CD14-positive monocyte (primary cell): ENCODE results near the gene WFS1. TPM values are rescaled to one million over a fixed set of nuclear protein-coding genes. Genes with fewer than 3 reads are reported as not detected.

Source experiments
- DNase-seq, 3 donors: peaks; one replicate each; pipeline ENCODE4 v3.0.0-alpha.2; 2011 to 2022
- H2AFZ ChIP-seq: 2 replicates; pipeline ENCODE4 v1.6.0; 2012; ENCODE audit warnings: mild to moderate bottlenecking, low read depth, low read length, inconsistent platforms; ENCODE audit not compliant: insufficient read depth, poor library complexity, severe bottlenecking
- H3K27ac ChIP-seq, 2 donors: 1 replicate in 1 of 2; 2 replicates in 1 of 2; pipeline ENCODE4 v1.5.1; 2012 to 2013; ENCODE audit warnings: low read length in 2 of 2, control low read depth in 1 of 2, inconsistent platforms in 1 of 2, low read depth in 1 of 2, mild to moderate bottlenecking in 1 of 2
- H3K27me3 ChIP-seq, 2 donors: one replicate each; pipeline versions ENCODE4 v1.6.0 to v1.6.1; 2011 to 2013; ENCODE audit warnings: low read length in 2 of 2; ENCODE audit not compliant: control insufficient read depth in 2 of 2, insufficient read depth in 2 of 2
- H3K36me3 ChIP-seq, 2 donors: replicated peaks in 1 of 2; 1 replicate in 1 of 2; 2 replicates in 1 of 2; pipeline versions ENCODE4 v1.5.1 to v1.6.1; 2012 to 2013; ENCODE audit warnings: low read length in 2 of 2, control low read depth in 1 of 2, inconsistent platforms in 1 of 2, mild to moderate bottlenecking in 1 of 2; ENCODE audit not compliant: insufficient read depth in 2 of 2, control insufficient read depth in 1 of 2
- H3K4me1 ChIP-seq, 2 donors: 1 replicate in 1 of 2; 2 replicates in 1 of 2; pipeline versions ENCODE4 v1.5.1 to v1.6.1; 2012 to 2013; ENCODE audit warnings: low read length in 2 of 2, control low read depth in 1 of 2, inconsistent platforms in 1 of 2, mild to moderate bottlenecking in 1 of 2, moderate library complexity in 1 of 2; ENCODE audit not compliant: insufficient read depth in 2 of 2, control insufficient read depth in 1 of 2
- H3K4me2 ChIP-seq: replicated peaks from 2 replicates; pipeline ENCODE3; 2012; ENCODE audit warnings: low read length, moderate library complexity, mild to moderate bottlenecking; ENCODE audit not compliant: poor library complexity, severe bottlenecking; ENCODE audit errors: extremely low read depth
- H3K4me3 ChIP-seq, 3 experiments: fragments of 200-600 bp in 1 of 3; sonication (generic) in 1 of 3; replicated peaks in 1 of 3; 1 replicate in 2 of 3; 2 replicates in 1 of 3; pipeline ENCODE4 v1.5.1; 2011 to 2013; ENCODE audit warnings: low read length in 3 of 3, mild to moderate bottlenecking in 3 of 3, control low read depth in 2 of 3, low read depth in 2 of 3, inconsistent platforms in 1 of 3, moderate library complexity in 1 of 3
- H3K79me2 ChIP-seq: 2 replicates; pipeline ENCODE4 v1.6.0; 2012; ENCODE audit warnings: mild to moderate bottlenecking, control low read depth, inconsistent platforms, low read length, moderate library complexity; ENCODE audit not compliant: insufficient read depth
- H3K9ac ChIP-seq: 2 replicates; pipeline ENCODE4 v1.6.0; 2017; ENCODE audit warnings: low read length, mild to moderate bottlenecking; ENCODE audit not compliant: insufficient read depth, poor library complexity, severe bottlenecking
- H3K9me3 ChIP-seq, 2 donors: replicated peaks in 1 of 2; 1 replicate in 1 of 2; 2 replicates in 1 of 2; pipeline versions ENCODE4 v1.5.1 to v1.6.1; 2012 to 2013; ENCODE audit warnings: low read length in 2 of 2, control low read depth in 1 of 2; ENCODE audit not compliant: control insufficient read depth in 1 of 2, insufficient read depth in 1 of 2
- H4K20me1 ChIP-seq: 2 replicates; pipeline ENCODE4 v1.6.0; 2012; ENCODE audit warnings: mild to moderate bottlenecking, low read length, control low read depth, moderate library complexity; ENCODE audit not compliant: insufficient read depth
- H3K27ac Mint-ChIP-seq, 7 donors: one replicate each; pipeline ENCODE4 v1.8.0; 2020; ENCODE audit warnings: mild to moderate bottlenecking in 7 of 7, mixed read lengths in 7 of 7, moderate library complexity in 6 of 7, inconsistent platforms in 2 of 7
- H3K27me3 Mint-ChIP-seq, 3 donors: one replicate each; pipeline ENCODE4 v1.8.0; 2021 to 2022; ENCODE audit warnings: low read depth in 3 of 3, mild to moderate bottlenecking in 3 of 3, mixed read lengths in 3 of 3, moderate library complexity in 3 of 3, inconsistent platforms in 1 of 3
- H3K36me3 Mint-ChIP-seq, 2 donors: one replicate each; pipeline ENCODE4 v1.8.0; 2020; ENCODE audit warnings: mixed read lengths in 2 of 2, inconsistent platforms in 1 of 2, mild to moderate bottlenecking in 1 of 2
- H3K4me1 Mint-ChIP-seq: one replicate; pipeline ENCODE4 v1.8.0; 2020; ENCODE audit warnings: mild to moderate bottlenecking, mixed read lengths
- H3K4me3 Mint-ChIP-seq, 2 donors: one replicate each; pipeline ENCODE4 v1.8.0; 2020; ENCODE audit warnings: mild to moderate bottlenecking in 2 of 2, mixed read lengths in 2 of 2, moderate library complexity in 1 of 2
- H3K9me3 Mint-ChIP-seq, 7 donors: one replicate each; pipeline ENCODE4 v1.8.0; 2020 to 2022; ENCODE audit warnings: mixed read lengths in 7 of 7, mild to moderate bottlenecking in 6 of 7, moderate library complexity in 6 of 7, inconsistent platforms in 2 of 7
- WGBS: methylation state at CpG from one replicate; pipeline ENCODE4 v1.1.5; 2013; ENCODE audit warnings: missing lambda C conversion rate; ENCODE audit not compliant: insufficient coverage; 5-methylcytosine and 5-hydroxymethylcytosine counted together
- intact Hi-C, 2 donors: fragments of 100-400 bp; cut with micrococcal nuclease; formaldehyde crosslinking; loops; one replicate each; pipeline versions ENCODE4 v1.15.0 to v1.15.1; 2023
- polyA plus RNA-seq, 3 donors: library from polyadenylated mRNA; depleted of rRNA in 1 of 3; unstranded in 2 of 3; stranded (reverse) in 1 of 3; fragments of 300-500 nt in 2 of 3; fragments of >200 nt in 1 of 3; fragmentation: Illumina TruSeq in 2 of 3; gene quantifications; 1 replicate in 2 of 3; 2 replicates in 1 of 3; pipeline ENCODE4 v1.2.3, GENCODE V29; 2012 to 2021
- TF ChIP-seq, protein P1 (sequence below): fragments of 200-600 bp; IDR thresholded peaks from one replicate; pipeline ENCODE4 v1.8.0; 2022; ENCODE audit warnings: antibody characterized with exemption, mild to moderate bottlenecking

WFS1 gene
- polyA plus RNA-seq, 3 donors = 0.39 to 1.8 (median 0.93) TPM

DNA sequence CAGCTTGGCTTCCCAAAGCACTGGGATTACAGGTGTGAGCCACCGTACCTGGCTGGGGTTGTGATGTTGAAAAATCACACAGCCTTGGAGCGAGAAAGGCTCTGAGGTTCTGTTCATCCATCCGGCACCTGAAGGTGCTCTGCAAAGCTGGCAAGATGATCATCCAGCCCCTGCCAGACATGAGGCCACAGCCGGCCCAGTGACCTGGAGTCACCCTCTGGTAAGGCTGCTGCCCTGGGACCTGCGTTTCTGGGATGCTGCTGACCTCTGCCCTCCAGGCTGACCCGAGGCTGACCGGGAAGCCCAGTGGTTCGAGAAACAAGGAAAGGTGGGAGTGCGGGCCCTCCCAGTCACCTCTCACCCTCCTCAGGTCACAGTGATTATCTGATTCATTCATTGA, 13.5 kb upstream of the WFS1 start:
- WGBS = 95% methylated on average over 7 of the region's 9 CpGs
- H3K79me2 ChIP-seq = no peaks in the 10 kb centered on the region
- H3K27ac Mint-ChIP-seq = no peak overlapping the region
- H3K4me2 ChIP-seq = no peak overlapping the region
- no peaks in the 10 kb centered on the region for H4K20me1 ChIP-seq
- peaks cover 7 to 16% of the 10 kb centered on the region in 2 donors for H3K4me1 ChIP-seq
- no peaks in the 10 kb centered on the region for H3K36me3 Mint-ChIP-seq
- TF ChIP-seq, protein P1, sequence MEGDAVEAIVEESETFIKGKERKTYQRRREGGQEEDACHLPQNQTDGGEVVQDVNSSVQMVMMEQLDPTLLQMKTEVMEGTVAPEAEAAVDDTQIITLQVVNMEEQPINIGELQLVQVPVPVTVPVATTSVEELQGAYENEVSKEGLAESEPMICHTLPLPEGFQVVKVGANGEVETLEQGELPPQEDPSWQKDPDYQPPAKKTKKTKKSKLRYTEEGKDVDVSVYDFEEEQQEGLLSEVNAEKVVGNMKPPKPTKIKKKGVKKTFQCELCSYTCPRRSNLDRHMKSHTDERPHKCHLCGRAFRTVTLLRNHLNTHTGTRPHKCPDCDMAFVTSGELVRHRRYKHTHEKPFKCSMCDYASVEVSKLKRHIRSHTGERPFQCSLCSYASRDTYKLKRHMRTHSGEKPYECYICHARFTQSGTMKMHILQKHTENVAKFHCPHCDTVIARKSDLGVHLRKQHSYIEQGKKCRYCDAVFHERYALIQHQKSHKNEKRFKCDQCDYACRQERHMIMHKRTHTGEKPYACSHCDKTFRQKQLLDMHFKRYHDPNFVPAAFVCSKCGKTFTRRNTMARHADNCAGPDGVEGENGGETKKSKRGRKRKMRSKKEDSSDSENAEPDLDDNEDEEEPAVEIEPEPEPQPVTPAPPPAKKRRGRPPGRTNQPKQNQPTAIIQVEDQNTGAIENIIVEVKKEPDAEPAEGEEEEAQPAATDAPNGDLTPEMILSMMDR = no peak
- peaks cover 0 to 9% (median 3%) of the 10 kb centered on the region in 7 donors for H3K9me3 Mint-ChIP-seq
- H3K9me3 ChIP-seq = peaks cover 4 to 8% of the 10 kb centered on the region in 2 donors
- H3K27me3 ChIP-seq = no peaks in the 10 kb centered on the region
- H3K27me3 Mint-ChIP-seq = peaks cover 21 to 25% (median 25%) of the 10 kb centered on the region in 3 donors
- no peak overlapping the region for H3K4me3 ChIP-seq
- intact Hi-C loops = no loop called here
- DNase-seq = no peak
- H3K27ac ChIP-seq = no peak overlapping the region
- no peak overlapping the region for H3K9ac ChIP-seq
- peaks cover 11% of the 10 kb centered on the region for H3K4me1 Mint-ChIP-seq
- no peaks in the 10 kb centered on the region for H3K36me3 ChIP-seq
- H3K4me3 Mint-ChIP-seq = no peak overlapping the region
- no peak overlapping the region for H2AFZ ChIP-seq

DNA sequence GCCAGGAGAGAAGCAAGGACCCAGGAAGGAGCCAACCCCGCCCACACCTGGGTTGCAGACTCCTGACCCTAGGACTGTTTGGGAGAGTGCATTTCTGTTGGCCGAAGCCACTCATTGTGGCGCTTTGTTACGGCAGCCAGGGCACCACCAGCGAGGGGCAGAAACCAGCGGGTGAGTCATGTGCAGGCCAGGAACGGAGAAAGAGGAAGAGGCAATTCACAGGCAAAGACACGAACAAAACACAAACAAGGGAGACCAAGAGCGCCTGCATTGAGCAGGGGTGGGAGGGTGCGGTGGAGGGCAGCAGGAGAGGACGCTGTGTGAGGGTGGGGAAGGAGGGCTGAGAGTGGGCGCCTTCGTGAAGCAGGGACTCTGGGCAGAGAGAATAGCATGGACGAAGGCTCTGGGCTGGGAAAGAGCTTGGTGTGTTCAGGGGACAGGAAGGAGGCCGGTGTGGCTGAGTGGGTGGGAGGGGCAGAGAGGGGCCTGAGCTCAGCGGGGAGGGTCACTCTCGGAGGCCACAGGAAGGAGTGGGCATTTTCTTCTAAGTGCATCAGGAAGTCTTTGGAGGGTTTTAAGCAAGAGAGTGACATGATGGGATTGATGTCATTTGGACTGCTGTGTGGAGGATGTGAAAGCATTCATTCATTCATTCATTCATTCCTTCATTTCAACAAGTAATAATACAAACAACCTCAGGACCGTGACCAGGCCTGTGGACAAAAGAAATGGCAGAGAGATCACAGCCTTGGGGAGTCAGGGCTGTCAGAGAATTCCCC, 12.2 kb upstream of the WFS1 start:
- peak overlapping the region in 1 of 2 donors; percentile 69 for H3K27ac ChIP-seq
- H3K9ac ChIP-seq = peak overlapping the region; percentile 54
- peaks cover 0 to 9% (median 3%) of the 10 kb centered on the region in 7 donors for H3K9me3 Mint-ChIP-seq
- peak; percentile 22 to 63 (median 52) for DNase-seq
- peak overlapping the region in 6 of 7 donors; percentile 34 to 83 (median 76) for H3K27ac Mint-ChIP-seq
- TF ChIP-seq, protein P1 = no peak
- H3K9me3 ChIP-seq = peaks cover 4 to 8% of the 10 kb centered on the region in 2 donors
- peak overlapping the region; percentile 50 to 87 for H3K4me3 Mint-ChIP-seq
- no peaks in the 10 kb centered on the region for H3K36me3 ChIP-seq
- no peaks in the 10 kb centered on the region for H3K36me3 Mint-ChIP-seq
- peak overlapping the region in 1 of 3 experiments; percentile 46 for H3K4me3 ChIP-seq
- no peaks in the 10 kb centered on the region for H3K79me2 ChIP-seq
- peaks cover 23 to 29% (median 28%) of the 10 kb centered on the region in 3 donors for H3K27me3 Mint-ChIP-seq
- intact Hi-C loops = no loop called here
- peak overlapping the region; percentile 56 for H3K4me2 ChIP-seq
- 0% methylated on average over 8 of the region's 18 CpGs for WGBS
- no peaks in the 10 kb centered on the region for H3K27me3 ChIP-seq
- no peaks in the 10 kb centered on the region for H4K20me1 ChIP-seq
- H3K4me1 Mint-ChIP-seq = peaks cover 11% of the 10 kb centered on the region
- peaks cover 7 to 16% of the 10 kb centered on the region in 2 donors for H3K4me1 ChIP-seq
- H2AFZ ChIP-seq = peak overlapping the region; percentile 76
